HS-5 (cell line): ENCODE measurements around the gene NAGLU.
A peak's percentile ranks its signal among the peaks of the same experiment; 100 is the strongest.
"Not testable (repeated sequence)": the region's sequence is repeated elsewhere in the genome, so short reads cannot be mapped to it uniquely, and the experiment has no call there.

Experiments used
- DNase-seq: peaks from one replicate; pipeline ENCODE4 v3.0.0-alpha.2; 2012; ENCODE audit warnings: low read depth

NAGLU gene

GRCh38 chr17:42521666-42522262, 14.3 kb upstream of the NAGLU start:
- DNase-seq: no peak

GRCh38 chr17:42522263-42522790, 13.7 kb upstream of the NAGLU start:
- DNase-seq: no peak

- DNase-seq: no peak
Observed at GRCh38 chr17:42522798-42523278, 13.2 kb upstream of the NAGLU start.

GRCh38 chr17:42525221-42525620, 10.8 kb upstream of the NAGLU start:
- DNase-seq: peak; percentile 59

GRCh38 chr17:42526031-42526444, 10.0 kb upstream of the NAGLU start:
- no peak for DNase-seq

GRCh38 chr17:42527932-42528331, 8.1 kb upstream of the NAGLU start:
- DNase-seq: no peak

- DNase-seq: no peak
Observed at GRCh38 chr17:42529061-42529460, 7.0 kb upstream of the NAGLU start.

GRCh38 chr17:42530952-42531454, 5.0 kb upstream of the NAGLU start:
- DNase-seq: no peak

GRCh38 chr17:42531455-42532354, 4.3 kb upstream of the NAGLU start:
- DNase-seq: no peak

- no peak for DNase-seq
Observed at GRCh38 chr17:42535155-42536047, 640 bp upstream of the NAGLU start.

GRCh38 chr17:42536372-42537155, 523 bp downstream of the NAGLU start:
- no peak for DNase-seq

- DNase-seq: no peak
Observed at GRCh38 chr17:42537156-42537805, 1.2 kb downstream of the NAGLU start.

- no peak for DNase-seq
Observed at GRCh38 chr17:42537826-42538451, 1.9 kb downstream of the NAGLU start.

- no peak for DNase-seq
Observed at GRCh38 chr17:42538482-42538881, 2.4 kb downstream of the NAGLU start.

- not testable (repeated sequence) for DNase-seq
Observed at GRCh38 chr17:42540558-42540957, 4.5 kb downstream of the NAGLU start.

GRCh38 chr17:42541041-42541833, 5.2 kb downstream of the NAGLU start:
- no peak for DNase-seq

GRCh38 chr17:42543190-42544079, 7.4 kb downstream of the NAGLU start:
- no peak for DNase-seq

GRCh38 chr17:42544874-42545283, 8.8 kb downstream of the NAGLU start:
- no peak for DNase-seq
